ENCODE results near the gene SELENOS. TPM values are rescaled to one million over a fixed set of nuclear protein-coding genes. Genes with fewer than 3 reads are reported as not detected.
A peak's percentile ranks its signal among the peaks of the same experiment; 100 is the strongest.
"Not testable (repeated sequence)": the region's sequence is repeated elsewhere in the genome, so short reads cannot be mapped to it uniquely, and the experiment has no call there.

The SELENOS gene
- total RNA-seq, 1 donor from 2014 or later = 84.8 TPM

DNA sequence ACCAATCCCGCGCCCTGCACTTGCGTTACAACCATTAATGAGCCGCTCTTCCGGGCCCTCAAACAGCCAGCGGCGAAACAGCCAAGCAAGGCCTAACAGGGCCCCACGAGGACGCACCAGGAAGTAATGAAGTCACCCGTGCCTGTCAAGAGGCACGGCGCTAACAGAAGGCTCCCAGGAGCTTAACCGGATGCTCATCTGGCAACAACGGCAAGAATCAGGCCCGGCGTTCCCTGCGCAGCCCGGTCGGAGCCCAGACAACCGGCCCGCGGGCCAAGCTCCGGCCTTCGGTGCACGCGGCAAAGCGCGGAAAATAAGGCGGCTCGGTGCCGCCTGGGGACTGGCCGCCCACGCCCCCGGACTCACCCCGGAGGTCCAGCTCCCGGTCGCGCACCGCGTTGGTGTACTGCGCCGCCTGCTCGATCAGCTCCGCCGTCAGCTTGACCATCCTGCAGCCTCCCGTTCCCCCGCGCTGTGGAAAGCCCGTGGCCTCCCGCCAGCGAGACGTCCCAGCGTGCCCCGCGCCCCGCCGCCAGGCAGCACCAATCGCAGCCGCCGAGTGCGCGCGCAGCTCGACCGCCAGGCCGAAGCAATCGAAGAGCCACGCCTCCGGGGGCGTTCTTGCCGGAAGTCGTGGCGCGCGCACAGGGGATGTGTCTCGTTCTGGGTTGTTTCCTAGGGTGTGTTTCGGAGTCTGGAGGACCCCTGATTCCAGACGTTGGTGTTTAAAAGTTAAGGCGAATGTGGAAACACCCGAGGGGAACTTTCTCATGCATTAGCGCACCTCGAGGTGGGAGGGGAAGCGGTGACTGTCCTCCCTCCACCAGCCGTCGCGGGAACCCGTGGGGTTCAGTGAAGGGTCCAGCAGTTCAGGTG lies 17.7 kb upstream of the SELENOS start, which contains the start of gene SNRPA1:
Gene SNRPA1, minus strand, starts transcription at position 518 of the 876 bp plus-strand sequence. Its CDS starts 70 bp downstream, at position 448.
- DNase-seq (ENCODE audit: low spot score) = peak; percentile 100
- H3K27me3 Mint-ChIP-seq (ENCODE audit: low read depth) = no peaks in the 10 kb centered on the region
- H3K4me1 Mint-ChIP-seq (ENCODE audit: low read depth) = peaks cover 41% of the 10 kb centered on the region
- no peaks in the 10 kb centered on the region for H3K36me3 Mint-ChIP-seq (ENCODE audit: low read depth)
- peak within 1 kb of the TSS; percentile 89 for H3K4me3 Mint-ChIP-seq (ENCODE audit: unreplicated experiment)
- peak within 1 kb of the TSS; percentile 97 for H3K27ac Mint-ChIP-seq (ENCODE audit: unreplicated experiment)
- no peaks in the 10 kb centered on the region for H3K9me3 Mint-ChIP-seq (ENCODE audit: low read depth)
- TF ChIP-seq, protein P1, sequence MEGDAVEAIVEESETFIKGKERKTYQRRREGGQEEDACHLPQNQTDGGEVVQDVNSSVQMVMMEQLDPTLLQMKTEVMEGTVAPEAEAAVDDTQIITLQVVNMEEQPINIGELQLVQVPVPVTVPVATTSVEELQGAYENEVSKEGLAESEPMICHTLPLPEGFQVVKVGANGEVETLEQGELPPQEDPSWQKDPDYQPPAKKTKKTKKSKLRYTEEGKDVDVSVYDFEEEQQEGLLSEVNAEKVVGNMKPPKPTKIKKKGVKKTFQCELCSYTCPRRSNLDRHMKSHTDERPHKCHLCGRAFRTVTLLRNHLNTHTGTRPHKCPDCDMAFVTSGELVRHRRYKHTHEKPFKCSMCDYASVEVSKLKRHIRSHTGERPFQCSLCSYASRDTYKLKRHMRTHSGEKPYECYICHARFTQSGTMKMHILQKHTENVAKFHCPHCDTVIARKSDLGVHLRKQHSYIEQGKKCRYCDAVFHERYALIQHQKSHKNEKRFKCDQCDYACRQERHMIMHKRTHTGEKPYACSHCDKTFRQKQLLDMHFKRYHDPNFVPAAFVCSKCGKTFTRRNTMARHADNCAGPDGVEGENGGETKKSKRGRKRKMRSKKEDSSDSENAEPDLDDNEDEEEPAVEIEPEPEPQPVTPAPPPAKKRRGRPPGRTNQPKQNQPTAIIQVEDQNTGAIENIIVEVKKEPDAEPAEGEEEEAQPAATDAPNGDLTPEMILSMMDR (IDR thresholded peaks at IDR 0.05) = no peak

DNA sequence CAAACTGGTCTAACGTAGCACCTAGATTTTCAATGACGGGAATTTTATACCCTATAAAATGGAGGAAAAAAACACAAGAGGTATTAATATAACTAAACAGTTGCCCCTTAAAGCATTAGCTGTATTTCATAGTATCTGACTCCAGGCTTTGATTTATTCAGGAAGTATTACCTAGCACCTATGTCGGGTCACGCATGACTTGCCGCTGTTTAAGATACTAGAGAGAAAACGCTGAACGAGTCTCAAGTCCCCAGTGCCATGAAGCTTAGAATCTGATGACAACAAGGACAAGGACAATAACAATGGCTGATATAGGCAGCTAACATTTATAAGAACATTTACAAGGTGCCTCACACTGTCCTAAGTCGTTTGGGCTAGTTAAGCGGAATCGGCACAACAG lies 15.8 kb upstream of the SELENOS start:
- DNase-seq (ENCODE audit: low spot score) = no peak
- Mint-ChIP-seq H3K4me3 (ENCODE audit: unreplicated experiment) (peak overlapping the region; percentile 89), H3K9me3 (ENCODE audit: low read depth) (no peaks in the 10 kb centered on the region), H3K36me3 (ENCODE audit: low read depth) (peaks cover 2% of the 10 kb centered on the region), H3K27me3 (ENCODE audit: low read depth) (no peaks in the 10 kb centered on the region), H3K4me1 (ENCODE audit: low read depth) (peaks cover 40% of the 10 kb centered on the region), H3K27ac (ENCODE audit: unreplicated experiment) (peak overlapping the region; percentile 97)
- TF ChIP-seq, protein P1 (IDR thresholded peaks at IDR 0.05) = no peak

DNA sequence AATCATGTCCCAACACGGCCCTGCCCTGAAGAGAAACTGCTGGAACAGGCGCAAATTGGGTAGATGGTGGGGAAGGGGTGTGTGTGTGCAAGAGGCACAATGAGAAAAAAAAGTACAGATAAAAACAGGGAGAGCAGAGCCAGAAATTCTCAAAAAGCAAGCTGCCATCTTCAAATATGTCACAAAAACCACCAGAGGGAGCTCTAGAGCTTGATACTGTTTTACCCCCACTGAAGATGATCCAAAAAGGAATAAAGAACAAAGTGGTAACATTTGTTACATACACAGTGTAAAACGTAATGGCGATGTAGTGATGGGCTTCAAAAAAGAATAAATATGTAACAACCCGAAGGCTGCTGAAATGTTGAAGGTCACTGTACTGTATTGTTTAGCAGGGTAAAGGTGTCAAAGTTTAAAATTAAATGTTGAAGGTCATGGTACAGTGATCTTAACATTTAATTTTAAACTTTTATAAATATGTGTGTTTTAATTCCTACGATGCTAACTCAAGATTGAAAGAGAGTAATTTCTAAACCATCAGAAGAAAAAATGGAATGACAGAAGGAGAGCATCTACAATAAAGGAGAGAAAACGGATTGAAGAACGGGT lies 11.7 kb upstream of the SELENOS start:
- Mint-ChIP-seq H3K4me1 (ENCODE audit: low read depth) (peaks cover 21% of the 10 kb centered on the region), H3K27ac (ENCODE audit: unreplicated experiment) (peak overlapping the region; percentile 34), H3K4me3 (ENCODE audit: unreplicated experiment) (no peak overlapping the region), H3K27me3 (ENCODE audit: low read depth) (no peaks in the 10 kb centered on the region), H3K36me3 (ENCODE audit: low read depth) (peaks cover 11% of the 10 kb centered on the region), H3K9me3 (ENCODE audit: low read depth) (no peaks in the 10 kb centered on the region)
- DNase-seq (ENCODE audit: low spot score) = no peak
- TF ChIP-seq, protein P1 (IDR thresholded peaks at IDR 0.05) = peak; percentile 86

DNA sequence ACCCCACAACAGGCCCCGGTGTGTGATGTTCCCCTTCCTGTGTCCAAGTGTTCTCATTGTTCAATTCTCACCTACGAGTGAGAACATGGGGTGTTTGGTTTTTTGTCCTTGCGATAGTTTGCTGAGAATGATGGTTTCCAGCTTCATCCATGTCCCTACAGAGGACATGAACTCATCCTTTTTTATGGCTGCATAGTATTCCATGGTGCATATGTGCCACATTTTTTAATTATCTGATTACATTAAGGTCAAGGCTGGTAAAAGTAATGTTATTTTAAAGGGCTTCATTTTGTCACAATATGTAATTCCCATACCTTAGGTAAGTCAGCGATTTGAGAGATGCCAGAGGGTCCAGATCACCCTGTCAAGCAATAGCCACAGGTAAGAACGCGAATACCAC lies 10.1 kb upstream of the SELENOS start:
- not testable (repeated sequence) for H3K4me1 Mint-ChIP-seq (ENCODE audit: low read depth); H3K27ac Mint-ChIP-seq (ENCODE audit: unreplicated experiment); H3K27me3 Mint-ChIP-seq (ENCODE audit: low read depth)

DNA sequence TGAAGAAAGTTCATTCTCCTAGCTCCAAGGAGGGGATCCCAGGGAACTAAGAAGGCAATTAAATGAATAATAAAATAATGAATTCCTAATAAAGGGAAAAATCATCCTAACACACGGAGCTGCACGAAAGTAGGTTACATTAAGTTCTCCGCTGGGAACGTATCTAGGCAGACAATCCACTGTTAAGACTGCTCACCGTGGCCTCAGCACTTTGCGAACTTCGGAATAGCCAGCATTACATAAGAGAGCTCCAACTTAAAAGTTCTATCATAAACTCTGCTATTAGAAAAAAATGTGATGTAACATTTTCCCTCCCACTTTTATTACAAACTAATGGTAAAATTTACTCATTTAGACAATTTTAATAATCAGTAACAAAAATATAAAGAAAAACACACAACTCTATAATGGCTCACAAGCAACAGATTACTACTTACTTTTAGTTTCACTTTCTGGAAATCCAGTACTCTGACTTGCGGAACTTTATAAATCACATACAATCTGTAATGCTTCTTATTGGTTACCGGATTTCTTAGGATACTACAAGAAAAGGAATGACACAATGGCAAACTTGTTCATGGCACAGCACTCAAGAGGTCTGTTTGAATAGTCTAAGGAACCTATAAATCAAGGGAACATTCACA lies 9.3 kb upstream of the SELENOS start:
- no peak for DNase-seq (ENCODE audit: low spot score)
- Mint-ChIP-seq H3K36me3 (ENCODE audit: low read depth) (peaks cover 17% of the 10 kb centered on the region), H3K27me3 (ENCODE audit: low read depth) (no peaks in the 10 kb centered on the region), H3K4me1 (ENCODE audit: low read depth) (peaks cover 1% of the 10 kb centered on the region), H3K9me3 (ENCODE audit: low read depth) (no peaks in the 10 kb centered on the region), H3K4me3 (ENCODE audit: unreplicated experiment) (no peak overlapping the region), H3K27ac (ENCODE audit: unreplicated experiment) (peak overlapping the region; percentile 22)
- TF ChIP-seq, protein P1 (IDR thresholded peaks at IDR 0.05) = no peak

More for the DNA sequence above, 10.1 kb upstream of the SELENOS start:
- not testable (repeated sequence) for H3K4me3 Mint-ChIP-seq (ENCODE audit: unreplicated experiment); H3K9me3 Mint-ChIP-seq (ENCODE audit: low read depth); DNase-seq (ENCODE audit: low spot score)
- peaks cover 16% of the 10 kb centered on the region for H3K36me3 Mint-ChIP-seq (ENCODE audit: low read depth)

Measured in chondrocyte (in vitro differentiated cells).